CD4-positive, alpha-beta T cell treated with Interleukin-4 for 4 hours (primary cell): ENCODE data around the gene TUBGCP6.

Experiments used
- DNase-seq: peaks from one replicate; pipeline ENCODE4 v3.0.0-alpha.2; 2020

TUBGCP6 gene

DNA sequence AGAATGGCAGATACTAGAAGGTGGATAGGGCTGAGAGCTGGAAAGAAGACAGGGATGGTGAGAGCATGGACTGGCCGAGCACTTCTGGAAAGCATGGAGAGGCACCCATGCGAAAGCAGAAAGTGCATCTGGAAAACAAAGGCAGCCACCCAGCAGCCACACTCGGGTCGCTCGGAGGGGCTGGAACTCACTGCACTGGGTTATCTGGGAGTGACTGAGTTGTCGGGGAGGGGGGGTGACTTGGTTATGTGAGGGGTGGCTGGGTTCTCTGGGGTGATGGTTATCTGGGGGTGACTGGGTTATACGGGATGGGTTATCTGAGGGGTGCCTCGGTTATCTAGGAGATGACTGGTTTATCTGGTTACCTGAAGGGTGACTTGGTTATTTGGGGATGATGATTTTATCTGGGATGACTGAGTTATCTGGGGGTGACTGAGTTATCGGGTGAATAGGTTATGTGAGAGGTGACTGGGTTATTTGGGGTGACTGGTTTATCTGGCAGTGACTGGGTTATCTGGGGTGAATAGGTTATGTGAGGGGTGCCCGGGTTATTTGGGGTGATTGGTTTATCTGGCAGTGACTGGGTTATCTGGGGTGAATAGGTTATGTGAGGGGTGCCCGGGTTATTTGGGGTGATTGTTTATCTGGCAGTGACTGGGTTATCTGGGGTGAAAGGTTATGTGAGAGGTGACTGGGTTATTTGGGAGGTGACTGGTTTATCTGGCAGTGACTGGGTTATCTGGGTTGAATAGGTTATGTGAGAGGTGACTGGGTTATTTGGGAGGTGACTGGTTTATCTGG is 76.9 kb downstream of the TUBGCP6 start:
- no peak for DNase-seq
